ENCODE measurements around the gene ETFA.

Gene ETFA

DNA sequence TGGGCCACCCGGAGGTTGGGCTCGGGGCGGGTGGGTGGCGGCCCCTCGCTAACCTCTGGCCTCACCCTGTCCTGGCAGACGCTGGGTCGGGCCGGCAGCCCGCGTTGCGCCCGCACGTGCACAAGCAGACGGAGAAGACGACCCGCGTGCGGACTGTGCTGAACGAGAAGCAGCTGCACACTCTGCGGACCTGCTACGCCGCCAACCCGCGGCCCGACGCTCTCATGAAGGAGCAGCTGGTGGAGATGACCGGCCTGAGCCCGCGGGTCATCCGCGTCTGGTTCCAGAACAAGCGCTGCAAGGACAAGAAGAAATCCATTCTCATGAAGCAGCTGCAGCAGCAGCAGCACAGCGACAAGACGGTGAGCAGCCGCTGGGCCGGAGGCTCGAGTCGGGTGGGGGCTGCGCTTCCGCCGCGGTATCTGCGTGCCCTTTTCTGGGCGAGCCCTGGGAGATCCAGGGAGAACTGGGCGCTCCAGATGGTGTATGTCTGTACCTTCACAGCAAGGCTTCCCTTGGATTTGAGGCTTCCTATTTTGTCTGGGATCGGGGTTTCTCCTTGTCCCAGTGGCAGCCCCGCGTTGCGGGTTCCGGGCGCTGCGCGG lies 29.0 kb upstream of the ETFA start:
- DNase-seq = no peak

DNA sequence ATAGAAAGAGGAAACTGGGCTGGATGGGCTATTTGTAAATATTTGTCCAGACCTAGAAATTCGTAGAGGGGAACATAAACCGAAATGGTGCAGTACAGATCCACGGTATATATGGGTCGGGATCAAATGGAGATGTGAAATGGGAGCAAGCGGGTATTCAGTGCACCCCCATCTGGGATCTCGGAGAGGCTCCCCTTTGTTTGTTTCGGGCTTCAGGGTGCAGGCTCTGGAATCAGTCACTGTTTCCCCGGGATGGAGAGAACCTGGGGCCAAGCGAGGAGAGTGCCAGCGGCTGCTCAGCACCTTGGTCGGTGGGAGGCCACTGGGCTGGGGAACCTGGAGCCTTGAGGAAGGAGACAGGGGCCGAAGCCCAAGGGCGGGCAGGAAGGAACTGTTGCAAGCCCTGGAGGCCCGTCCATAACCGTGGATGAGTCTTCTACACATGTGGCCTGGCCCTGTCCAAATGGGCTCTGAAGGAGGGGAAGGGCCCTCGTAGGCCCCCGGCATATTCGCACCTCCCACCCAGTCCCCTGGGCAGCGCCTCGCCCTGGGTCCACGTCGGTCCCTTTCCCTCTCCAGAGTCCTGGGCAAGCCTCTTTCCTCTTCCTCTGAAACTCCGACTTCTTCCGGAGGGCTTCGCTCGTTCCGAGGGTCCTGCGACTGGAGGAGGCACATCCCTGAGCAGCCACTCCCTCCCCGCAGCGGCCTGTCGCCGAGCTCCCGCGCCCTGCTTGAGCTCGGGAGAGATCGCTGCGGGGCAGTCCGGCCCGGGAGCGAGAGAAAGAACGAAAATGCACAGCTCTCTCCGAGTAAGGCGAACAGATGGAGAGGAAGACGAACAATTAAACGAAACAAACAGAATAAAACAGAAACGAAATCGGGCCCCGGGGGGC lies 28.3 kb upstream of the ETFA start:
- no peak for DNase-seq

DNA sequence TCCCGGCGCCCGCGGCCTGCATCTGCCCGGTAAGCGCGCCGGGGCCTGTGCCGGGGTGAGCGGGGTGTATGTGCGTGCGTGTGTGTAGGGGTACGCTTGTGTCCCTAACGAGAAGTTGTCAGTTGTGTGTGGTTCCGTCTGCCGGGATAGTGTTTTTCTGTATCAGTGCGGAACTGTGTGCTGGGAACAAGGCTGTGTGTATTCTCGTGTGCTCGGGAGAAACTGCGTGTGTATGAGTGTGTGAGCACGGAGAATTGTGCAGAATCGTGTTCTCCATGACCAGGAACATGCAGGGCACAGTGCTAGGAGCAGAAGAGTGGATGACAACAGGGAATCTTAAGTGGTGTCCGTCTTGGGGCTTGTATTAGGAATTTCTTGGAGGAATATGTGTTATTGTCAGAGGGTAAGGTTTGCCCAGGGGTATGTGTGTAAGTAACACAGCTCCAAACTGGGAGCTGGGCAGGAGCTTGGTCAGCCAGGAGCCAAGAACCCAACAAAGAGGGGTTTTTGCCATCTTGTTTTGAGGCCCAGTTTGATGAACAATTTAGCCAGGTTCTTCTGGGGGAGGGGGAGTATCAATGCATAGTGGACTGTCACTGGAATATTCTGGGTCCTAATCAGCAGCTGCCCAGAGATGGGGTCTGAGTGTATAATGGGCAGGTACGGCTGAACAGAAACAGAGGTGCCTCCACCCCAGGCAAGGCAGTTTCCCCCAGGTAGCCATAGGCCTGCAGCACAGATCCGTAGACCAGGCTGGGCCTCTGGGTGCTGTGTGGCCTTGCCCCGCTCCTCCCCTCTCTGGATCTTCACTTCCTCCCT lies 27.4 kb upstream of the ETFA start:
- DNase-seq = no peak

DNA sequence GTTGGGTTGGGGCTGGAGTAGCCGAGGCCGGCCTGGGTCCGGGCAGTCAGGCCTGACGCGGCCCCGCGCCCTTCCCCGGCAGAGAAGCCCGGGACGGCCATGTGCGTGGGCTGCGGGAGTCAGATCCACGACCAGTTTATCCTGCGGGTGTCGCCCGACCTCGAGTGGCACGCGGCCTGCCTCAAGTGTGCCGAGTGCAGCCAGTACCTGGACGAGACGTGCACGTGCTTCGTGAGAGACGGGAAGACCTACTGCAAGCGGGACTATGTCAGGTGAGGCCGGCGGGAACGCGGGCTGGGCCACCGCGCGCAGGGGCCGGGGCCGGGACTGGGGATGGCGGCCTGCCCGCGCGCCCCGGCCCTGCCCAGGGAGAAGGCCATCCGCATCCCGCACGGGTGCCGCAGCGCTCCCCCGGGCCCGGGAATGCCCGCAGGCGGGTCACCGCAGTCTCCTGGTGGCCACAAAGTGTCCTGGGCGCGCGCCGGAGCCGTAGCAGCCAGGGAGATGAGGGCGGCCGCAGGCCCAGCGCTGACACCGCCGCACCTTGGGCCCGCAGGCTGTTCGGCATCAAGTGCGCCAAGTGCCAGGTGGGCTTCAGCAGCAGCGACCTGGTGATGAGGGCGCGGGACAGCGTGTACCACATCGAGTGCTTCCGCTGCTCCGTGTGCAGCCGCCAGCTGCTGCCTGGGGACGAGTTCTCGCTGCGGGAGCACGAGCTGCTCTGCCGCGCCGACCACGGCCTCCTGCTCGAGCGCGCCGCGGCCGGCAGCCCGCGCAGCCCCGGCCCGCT lies 26.6 kb upstream of the ETFA start:
- DNase-seq = no peak

DNA sequence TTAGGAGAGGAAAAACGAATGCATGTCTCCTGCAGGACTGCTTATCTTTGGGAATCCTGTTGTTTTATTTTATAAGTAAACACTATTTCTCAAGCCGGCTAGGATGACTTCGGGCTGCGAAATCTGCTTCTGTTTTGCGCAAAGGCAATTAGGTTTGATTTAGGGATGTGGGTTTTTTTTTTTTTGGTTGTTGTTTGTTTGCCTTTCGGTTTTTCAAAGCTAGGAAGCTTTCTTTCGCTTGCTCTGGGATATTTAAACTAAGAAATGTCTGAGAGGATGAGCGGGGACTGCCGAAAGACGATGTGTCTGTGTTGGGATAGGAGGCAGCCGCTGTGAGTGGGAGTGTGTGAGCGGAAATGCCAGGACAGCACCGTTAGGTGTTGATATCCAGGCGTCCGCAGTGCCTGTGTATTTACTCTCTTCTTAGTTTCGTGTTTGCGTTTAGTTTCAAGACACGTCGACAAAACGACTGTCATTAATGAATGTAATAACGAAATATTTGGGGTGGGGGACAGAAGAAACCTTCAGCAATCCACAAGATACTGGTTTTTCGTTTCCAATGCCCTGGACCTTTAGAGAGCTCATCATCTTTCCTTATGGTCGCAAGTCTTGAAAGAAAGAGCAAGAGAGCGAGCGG lies 25.9 kb upstream of the ETFA start:
- no peak for DNase-seq

DNA sequence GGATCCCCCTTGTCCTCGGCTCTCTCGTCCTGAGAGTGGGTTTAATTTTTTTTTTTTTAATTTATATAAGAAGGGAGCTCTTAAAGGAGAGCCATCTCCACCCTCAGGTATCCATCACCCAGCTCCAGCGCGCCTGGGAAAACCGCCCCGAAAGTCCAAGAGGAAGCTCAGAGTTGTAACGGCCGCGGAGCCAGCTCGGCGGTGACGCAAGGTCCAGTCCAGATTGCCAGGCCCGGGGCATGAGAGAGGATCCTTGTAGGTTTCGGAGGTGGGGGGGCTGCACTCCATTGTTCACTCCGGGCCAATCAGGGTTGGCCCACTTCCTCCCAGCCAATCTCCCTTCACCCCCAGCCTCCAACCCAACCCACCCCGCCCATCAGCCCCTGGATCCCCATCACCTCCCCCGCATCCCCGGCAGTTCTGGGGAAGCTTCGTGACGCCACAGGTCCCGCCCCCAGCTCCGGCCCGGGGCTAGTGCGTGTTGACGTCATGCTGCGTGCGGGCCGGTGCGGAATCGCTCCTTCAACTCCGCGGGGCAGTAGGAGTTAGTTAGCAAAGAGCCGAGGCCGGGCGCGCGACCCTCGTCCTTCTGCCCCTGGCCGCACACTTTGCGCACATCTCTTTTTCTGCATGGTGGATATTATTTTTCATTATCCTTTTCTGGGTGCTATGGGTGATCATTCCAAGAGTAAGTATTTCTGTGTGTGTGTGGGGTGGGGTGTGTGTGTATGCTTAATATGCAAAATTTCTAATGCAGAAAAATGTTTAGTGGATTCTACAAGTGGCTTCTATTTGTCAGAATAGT lies 25.2 kb upstream of the ETFA start, which contains the start of gene ISL2:
ISL2 (plus strand) TSS at position 520 of the 805 bp plus-strand sequence; CDS start at position 631, 111 bp downstream.
- no peak for DNase-seq

DNA sequence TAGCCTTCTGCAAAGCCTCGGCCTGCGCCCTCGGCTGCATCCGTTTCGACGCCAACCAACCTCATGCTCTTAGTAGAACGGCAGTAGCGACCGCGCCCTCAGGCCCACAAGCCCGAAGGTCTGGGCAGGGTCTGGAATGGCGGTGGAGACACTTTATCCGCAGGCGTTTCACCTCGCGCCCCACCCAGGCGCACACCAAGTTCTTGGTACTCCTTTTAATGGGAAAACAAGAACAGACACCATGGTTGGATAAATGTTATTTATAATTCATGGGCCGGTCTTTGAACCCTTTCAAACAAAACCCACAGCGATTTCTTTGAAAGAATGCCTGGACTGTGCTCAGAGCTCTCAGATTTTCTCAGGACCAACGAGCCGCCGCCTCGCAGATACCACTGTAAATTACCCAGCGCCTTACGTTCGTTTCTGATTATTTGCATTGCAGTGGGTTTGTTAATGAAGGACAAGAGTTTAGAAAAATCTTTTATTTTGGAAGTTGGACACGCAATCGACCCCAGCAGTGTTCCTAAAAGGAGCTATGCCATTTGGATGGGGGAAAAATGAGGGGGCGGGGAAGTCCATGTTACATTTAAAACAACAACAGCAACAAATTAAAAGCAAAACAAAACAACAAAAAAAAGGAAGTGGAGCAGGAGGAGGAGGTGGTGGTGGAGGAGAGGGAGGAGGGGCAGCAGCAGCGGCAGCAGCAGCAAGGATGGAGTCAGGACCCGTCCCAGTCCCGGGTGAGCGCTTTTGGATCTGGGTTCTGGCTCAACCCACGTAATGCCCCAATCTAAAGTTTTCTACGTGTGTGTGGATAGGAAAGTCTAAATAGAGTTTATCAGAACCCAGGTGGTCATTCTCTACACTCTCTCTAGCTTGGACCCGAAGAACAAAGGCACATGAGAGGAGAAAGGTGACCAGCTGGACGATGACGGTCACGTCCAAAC lies 24.3 kb upstream of the ETFA start:
- no peak for DNase-seq

DNA sequence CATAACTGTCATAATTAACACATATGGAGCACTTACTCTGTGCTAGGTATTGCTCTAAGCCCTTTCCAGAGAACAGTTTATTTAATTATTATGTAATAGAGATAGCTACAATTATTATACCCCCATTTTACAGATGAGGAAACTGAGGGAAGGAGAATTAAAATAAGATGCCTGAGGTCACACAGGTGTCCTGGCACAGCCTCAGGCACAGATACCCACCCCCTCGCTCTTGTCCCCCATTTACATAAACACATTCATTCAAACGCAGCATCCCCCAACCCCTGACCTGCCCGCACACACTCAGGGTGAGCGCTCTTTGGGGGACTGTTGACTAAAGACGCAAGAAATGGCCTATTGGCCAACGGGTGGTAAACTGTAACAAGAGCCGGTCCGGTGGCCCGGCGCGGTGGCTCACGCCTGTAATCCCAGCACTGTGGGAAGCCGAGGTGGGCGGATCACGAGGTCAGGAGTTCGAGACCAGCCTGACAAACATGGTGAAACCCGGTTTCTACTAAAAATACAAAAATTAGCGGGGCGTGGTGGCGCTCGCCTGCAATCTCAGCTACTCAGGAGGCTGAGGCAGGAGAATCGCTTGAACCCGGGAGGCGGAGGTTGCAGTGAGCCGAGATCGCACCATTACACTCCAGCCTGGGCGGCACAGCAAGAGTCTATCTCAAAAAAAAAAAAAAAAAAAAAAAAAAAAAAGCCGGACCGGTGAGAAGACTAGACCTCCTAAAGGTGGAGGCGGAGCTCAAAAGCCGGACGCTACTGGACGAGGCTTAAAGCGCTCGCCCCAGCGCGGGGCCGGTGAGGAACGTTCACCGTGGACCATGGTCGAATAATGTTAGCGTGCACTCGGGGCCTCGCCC lies 23.4 kb upstream of the ETFA start:
- DNase-seq = no peak

DNA sequence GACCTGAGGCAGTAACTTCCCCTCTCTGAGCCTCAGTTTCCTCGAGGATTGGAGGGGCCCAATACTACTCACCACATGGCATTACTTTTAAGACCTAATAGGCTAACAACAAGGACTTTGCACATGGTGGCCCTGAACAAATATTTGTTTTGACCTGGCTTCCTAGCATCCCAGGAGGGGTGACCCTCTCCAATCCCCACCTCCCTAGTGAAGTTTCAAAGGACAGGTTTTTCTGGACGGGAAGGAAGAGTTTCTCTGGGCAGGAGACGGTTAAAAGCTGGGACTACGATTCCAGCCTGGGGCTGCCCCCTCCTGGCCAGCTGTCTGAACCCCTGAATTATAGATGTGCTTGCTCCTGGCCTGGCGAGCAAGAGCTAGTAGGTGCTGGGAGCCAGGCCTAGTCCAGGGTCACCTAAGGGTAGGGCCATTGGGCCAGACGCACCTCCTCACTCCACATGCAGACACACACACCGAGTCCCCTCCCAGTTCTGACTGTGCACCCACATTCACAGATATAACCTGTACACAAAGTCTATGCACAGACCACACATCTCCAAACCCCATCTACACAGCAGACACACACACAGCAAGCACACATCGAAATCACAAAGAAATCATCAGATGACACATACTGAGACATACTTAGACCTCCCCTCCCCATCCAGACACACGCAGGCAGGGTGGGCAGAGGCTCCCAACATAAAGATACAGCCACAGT lies 22.6 kb upstream of the ETFA start:
- DNase-seq = no peak

DNA sequence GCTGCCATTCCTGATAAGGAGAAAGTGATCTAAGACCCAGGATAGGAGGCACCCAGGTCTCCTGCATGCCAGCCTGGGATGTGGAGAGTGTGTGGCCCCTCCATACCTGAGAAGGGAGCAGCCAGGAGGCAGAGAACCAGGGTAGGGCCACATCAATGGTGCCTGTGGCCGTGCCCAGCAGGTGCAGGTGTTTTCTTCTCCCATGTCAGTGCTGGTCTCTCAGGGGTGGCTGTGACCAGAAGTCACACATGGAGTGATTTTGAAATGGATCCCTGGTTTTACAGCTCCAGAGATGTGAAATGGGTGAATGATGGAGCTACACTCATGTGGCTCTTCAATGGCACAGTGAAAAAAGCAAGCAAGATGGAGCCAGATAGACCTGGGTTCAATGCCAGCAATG lies 22.0 kb upstream of the ETFA start:
- no peak for DNase-seq

DNA sequence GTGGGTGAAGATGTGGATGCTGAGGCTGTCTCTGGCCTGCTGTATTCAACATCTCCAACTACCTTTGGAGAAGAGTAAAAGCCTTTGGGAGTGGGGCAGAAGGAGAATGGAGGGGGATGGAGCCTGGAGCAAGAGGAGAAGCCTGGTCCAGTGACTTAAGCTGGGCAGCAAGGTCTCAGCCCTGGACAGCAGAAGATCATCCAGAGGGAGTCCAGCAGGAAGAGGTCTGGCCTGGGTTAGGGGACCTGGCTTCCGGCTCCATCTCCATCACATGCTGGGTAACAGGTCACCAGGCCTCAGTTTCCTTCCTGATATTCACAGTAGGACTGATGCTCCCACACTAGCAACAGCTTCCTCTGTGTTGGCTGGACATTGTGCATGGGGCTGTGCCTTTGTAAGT lies 21.5 kb upstream of the ETFA start:
- DNase-seq = no peak

DNA sequence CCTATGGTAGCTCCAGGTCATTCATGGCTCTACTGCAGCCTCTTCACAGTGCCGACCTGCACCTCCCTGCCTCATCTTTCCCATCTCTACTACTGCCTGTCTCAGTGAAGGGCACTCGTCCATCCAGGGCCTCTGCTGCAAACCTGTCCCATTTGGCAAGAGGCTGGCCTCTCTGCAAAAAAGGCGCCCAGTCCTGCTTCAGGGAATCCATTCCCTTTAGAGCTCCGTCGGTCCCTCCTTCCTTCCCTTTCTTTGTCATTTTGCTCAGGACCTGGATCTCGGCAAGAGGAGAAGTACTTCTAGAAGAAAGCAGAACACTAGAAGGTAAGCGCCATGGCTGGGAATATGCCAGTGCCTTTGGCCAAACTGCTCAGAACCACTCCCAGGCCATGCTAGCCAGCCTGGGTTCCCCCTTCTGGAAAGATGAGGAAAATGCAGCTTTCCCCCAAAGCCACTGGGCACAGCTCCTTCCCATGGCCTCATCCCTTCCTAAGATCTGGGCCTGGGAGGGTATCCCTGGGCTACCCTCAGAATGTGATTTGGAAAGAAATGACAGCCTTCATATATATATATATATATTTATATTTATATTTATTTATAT lies 18.9 kb upstream of the ETFA start:
- DNase-seq = no peak

DNA sequence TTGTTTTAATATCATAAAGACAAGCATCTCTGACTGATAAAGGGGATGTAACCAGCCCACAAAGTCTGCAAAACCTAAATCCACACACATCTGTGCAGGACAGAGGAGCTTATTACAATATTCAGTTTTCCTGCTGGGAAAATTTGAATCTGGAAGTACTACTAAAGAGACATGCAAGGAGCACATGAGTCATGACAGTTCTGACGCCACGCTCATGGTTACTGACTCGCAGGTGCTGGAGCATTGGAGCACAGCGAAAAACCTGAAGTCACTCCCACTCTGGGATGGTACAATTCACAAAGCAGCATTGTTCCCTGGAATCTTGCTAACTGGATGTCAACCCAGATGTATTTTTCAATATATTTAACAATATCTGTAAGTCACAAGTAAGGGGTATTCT lies 17.7 kb upstream of the ETFA start:
- no peak for DNase-seq

DNA sequence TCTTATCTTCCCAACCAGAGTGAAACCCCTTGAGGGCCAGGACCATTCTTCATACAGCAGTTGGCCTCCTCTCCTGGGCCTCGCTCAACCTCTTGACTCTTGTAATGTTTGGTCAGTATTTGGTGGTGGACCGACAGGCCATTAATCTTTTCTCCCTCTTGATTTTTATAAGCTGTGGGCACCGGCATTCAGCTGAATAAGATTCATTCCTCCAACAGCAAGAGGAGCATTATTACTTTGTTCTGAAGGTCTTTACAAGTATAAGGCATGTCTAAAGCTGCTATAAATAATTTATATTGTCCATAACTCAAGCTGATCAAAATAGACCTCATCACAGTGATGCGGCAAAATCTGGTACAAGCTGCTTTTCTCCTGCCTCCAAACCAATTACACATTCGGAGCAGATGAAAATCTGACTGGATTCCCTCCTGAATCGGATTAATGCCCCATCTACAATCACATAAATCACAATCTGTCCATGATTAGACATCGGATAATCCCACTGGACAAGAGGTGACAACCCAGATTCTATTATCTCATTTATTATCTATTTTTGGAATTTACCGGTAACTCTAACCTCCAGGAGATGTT lies 16.9 kb upstream of the ETFA start:
- DNase-seq = no peak

DNA sequence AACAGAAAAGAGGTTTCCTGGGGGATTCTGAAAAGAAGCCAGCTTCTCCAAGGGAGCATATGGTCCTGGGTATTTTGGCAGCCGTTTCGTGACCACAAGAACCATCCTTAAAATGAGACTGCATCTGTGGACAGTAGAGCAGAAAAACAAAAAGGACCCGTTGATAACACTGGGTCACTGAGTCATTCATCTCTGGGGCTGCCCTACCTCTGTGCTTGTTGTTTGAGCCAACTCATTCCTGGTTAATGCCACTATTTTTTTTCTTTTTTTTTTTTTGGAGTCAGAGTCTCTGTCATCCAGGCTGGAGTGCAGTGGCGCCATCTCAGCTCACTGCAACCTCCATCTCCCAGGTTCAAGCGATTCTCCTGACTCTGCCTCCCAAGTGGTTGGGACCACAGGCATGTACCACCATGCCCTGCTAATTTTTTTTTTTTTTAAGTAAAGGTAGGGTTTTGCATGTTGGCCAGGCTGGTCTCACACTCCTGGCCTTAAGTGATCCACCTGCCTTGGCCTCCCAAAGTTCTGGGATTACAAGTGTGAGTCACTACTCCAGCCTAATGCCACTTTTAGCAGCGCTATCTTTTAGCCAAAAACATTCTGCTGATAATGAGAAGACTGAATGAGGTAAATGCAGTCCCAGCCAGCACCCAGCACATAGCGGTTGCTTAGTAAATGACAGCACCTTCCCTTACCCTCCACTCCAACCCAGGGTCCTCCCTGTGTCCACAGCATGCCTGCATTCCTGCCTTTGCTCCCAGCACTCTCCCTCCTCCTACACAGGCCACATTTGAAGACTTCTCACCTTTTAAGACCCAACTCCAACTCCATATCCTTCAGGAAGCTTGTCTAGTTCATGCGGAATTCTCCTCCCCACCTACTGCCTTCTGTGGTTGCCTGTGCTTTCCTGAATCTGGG lies 16.2 kb upstream of the ETFA start:
- no peak for DNase-seq

DNA sequence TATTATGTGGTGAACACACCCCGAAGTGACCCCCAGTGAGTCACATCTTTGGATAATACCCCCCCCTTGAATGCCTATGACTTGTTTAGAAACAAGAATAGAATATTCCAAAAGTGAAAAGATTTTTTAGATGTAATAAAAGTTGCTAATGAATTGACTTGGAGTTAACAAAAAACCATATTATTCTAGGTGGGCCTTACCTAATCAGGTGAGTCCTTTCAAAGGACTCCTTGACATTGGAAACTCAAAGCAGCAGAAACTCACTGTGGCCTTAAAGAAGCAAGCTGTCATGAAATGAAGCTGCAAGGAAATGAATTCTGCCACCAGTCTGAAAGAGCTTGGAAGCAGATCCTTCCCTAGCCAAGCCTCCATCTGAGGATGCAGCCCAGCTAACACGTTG lies 14.4 kb upstream of the ETFA start:
- no peak for DNase-seq

DNA sequence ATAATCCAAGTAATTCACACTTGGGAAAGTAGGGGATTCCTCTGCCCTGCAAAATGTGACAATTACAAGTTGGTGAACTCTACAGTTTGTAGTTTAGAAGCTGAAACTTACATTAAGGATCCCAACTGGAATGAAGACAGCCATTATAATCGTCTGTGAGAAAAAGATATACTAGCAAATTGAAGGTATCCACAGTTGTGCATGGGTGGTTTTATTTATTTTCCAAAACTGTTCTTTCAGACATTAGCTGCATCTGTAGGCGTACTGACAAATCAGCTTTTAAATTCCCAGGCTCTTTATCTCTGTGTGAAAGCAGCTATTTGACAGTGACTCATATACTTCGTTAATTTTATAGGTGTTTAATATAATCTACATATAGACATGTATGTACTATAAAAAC lies 12.8 kb upstream of the ETFA start:
- no peak for DNase-seq

Data from NCI-H1417 treated with DMSO at 0.1 percent for 48 hours (cell line).